CD4-positive, alpha-beta T cell treated with Interleukin-21 for 1 hour (primary cell): ENCODE measurements around the gene TTC31.

Experiments used
- DNase-seq: peaks from one replicate; pipeline ENCODE4 v3.0.0-alpha.2; 2020

TTC31 gene

DNA sequence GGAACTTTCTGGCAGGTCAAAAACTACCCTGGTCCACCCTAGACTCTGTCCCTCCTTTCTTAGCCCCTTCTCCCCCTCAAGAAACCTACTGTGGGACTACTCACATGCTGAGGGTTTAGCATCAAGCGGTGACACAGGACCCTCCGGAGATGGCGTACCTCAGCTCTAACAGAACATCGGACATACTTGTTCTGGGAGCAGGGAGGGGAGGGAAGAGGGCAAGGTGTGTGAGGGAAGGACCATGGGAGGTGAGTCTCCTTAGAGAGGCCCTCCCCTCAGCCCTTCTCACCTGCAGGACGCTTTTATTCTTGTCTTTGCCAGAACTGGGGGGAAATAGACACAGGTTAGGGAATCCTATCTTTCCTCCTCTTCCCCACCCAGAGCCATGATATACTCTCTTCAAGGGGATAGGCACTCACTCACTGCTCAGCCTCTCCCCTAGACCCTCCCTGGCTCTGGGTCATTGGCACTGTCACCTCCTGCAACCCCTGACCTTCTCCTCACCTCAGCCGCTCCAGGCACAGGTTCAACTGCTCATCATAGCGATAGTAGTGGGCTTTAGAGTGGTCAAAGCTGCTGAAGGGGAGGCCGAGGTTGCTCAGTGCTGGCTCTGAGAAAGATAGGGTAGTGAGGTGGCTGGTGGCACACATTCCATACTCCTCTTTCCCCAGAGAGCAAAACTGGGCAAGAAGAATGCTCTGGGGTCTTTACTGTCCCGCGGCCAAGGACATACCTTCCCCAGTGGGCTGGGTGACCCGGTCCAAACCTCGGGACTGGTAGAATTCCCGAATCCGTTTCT lies 22.8 kb downstream of the TTC31 start:
- no peak for DNase-seq

- peak; percentile 98 for DNase-seq
These were observed 24.5 kb downstream of the TTC31 start, which contains the start of gene PCGF1 for GRCh38 chr2:74507145-74507925. PCGF1 (minus strand) TSS chr2:74507695; CDS start chr2:74507668, 27 bp downstream.

- no peak for DNase-seq
These were observed 25.1 kb downstream of the TTC31 start for GRCh38 chr2:74507926-74508520.

DNA sequence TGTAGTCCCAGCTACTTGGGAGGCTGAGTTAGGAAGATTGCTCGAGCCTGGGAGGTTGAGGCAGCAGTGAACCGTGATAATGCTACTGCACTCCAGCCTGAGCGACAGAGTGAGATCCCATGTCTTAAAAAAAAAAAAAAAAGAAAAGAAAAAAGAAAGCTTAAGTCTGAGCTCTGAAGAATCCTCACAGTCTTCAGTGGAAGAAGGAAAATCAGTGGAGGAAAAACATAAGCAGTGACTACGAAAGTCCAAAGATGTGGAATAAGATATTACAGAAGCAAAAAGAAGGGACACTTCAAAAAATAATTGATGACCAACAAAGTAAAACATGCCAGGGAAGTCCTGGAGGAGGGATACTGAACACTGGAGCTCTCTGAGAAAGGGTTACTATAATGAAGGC lies 27.4 kb downstream of the TTC31 start:
- no peak for DNase-seq

DNA sequence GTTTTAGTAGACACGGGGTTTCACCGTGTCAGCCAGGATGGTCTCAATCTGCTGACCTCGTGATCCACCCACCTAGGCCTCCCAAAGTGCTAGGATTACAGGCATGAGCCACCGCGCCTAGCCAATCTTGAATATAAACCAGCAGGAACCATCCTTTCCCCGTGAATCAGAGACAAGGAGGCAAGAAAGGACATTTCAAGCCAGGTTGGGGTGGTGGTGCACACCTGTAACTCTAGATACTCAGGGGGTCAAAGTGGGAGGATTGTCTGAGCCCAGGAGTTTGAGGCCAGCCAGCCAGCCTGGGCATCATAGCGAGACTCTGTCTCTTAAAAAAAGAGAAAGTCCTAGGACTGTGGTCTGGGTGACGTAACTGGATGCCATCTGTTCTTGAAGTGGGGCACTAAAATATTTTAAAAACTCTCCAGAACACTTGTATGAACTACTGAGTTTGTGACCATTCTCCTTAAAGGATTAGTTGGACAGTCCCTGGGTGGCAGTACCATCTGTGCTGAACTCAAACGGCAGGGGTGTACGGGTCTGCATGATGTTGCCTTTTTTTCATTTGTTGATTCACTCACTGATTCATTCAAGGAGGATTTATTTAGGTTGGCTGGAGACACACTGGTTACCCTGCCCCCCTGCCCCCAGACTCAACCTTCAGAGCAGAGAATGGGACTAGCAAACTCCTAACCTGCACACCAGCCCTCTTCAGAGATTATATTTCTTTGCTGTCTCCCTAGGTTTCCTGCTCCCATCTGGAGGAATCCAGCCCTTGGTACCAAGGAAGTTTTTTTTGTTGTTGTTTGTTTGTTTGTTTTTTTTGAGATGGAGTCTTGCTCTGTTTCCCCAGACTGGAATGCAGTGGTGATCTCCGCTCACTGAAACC lies 28.5 kb downstream of the TTC31 start:
- no peak for DNase-seq

GRCh38 chr2:74512744-74513604 lies 30.1 kb downstream of the TTC31 start:
- no peak for DNase-seq

GRCh38 chr2:74513605-74514367 lies 30.9 kb downstream of the TTC31 start:
- peak; percentile 30 for DNase-seq

DNA sequence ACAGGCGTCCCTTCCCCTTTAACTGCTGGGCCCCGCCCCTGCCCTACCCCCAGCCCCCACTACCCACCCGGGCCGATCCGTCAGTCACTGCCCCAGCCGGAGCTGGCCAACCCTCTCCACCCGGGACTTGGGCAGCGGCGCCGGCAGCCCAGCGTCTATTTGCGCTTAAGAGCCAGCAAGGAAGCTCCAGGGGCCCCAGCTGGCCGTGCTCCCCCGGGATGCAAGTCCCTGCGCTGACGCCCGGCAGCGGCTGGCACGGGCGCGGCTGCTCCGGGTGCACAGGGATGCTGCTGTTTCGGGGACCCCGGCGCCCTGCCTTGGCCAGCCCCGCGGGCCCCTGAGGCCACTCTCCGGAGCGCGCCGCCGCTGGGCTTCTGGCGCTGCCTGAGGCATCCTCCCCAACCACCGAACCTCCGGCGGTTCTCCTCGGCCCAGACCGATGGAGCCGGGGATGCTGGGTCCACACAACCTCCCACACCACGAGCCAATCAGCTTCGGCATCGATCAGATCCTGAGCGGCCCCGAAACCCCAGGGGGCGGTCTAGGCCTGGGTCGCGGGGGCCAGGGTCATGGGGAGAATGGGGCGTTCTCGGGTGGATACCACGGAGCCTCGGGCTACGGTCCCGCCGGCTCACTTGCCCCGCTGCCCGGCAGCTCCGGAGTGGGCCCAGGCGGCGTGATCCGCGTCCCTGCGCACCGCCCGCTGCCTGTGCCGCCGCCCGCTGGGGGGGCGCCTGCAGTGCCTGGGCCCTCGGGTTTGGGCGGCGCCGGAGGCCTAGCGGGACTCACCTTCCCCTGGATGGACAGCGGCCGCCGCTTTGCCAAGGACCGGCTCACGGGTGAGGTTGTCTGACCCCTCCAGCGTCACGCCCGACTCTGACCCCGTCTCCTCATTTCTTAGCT lies 31.7 kb downstream of the TTC31 start, which contains the start of gene TLX2:
TLX2 (plus strand) TSS at position 83 of the 903 bp plus-strand sequence; CDS start at position 440, 357 bp downstream.
- no peak for DNase-seq

DNA sequence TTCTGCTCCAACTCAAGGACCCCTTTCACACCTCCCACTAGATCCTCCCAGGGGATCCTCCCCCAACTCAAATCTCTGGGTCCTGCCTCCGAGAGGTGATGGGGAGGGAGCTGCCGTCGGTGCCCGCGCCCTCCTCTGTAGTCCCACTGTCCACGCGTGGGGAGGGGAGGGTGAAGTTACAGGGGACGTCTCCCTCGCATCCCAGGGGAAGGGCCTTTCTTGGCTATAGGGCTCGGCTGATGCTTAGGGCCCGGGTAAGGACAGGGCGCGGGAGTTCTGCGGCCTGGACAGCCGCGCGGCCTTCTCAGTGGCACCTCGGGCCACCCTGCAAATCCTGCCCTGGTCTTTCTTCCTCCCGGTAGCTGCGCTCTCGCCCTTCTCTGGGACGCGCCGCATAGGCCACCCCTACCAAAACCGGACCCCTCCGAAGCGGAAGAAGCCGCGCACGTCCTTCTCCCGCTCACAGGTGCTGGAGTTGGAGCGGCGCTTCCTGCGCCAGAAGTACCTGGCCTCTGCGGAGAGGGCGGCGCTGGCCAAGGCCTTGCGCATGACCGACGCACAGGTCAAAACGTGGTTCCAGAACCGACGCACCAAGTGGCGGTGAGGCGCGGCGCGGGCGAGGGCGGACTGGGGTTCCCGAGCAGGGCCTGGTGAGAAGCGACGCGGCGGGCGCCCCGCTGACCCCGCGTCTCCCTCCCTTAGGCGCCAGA lies 32.5 kb downstream of the TTC31 start:
- no peak for DNase-seq

- DNase-seq, result peak; percentile 81
These were observed 33.2 kb downstream of the TTC31 start for GRCh38 chr2:74515981-74516633.

DNA sequence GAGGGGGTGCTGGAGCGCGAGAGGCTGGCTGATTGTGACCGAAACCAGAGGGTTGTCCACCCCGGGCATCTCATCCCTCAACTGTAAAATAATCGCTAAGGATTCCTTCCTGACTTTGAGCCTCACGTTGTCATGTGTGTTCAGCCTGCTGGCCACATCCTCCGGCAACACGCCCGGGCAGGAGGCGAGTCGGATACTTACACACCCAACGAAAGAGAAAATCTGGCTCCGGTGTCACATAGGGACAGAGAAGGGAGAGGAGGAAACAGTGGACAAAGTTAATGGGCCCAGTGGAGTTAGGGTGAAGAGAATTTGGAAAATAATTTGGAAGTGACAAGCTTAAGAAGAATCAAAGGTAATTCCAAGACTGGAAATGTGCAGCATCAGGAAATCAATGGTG lies 33.8 kb downstream of the TTC31 start:
- DNase-seq, result no peak

- no peak for DNase-seq
These were observed 39.6 kb downstream of the TTC31 start for GRCh38 chr2:74522516-74522915.

- DNase-seq, result no peak
These were observed 41.1 kb downstream of the TTC31 start for GRCh38 chr2:74524005-74524404.

DNA sequence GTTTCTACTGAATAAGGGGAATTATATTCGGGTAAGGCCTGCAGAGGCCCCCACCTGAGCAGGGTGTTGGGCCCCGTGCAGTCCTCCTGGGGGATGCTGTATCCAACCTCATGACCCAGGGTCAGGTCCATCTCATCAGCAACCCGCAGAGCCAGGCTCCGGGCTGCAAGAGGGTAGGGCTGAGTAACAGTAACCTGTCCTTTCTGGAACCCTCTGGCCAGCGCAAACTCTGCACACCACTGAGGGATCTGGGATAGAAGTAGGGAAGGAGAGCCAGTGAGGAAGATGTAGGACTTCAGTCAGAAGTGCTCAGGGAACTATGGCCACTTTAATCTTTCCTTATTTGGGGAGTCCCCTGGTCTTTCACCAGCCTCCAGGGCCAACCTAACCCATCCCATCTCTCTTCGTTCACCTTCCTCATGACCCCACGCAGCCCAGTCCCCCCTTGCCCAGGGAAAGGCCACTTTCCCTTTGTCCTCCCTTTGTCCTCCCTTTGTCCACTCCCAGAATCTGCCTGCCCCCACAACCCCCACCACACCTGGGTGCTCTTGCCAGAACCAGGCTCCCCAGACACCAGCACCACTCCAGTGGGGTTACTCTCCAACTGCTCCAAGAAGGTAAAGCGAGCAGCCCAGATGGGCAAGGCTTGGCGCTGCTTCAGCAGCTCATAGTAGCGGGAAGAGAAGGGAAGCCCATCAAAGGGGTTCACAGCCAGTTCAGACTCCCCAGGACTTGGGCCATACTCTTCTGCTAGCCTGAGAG lies 42.3 kb downstream of the TTC31 start:
- DNase-seq, result no peak

GRCh38 chr2:74525717-74526648 lies 43.1 kb downstream of the TTC31 start, which contains the start of gene DQX1:
DQX1 (minus strand) TSS chr2:74526231; CDS start chr2:74525729, 502 bp downstream.
- DNase-seq, result peak; percentile 56

DNA sequence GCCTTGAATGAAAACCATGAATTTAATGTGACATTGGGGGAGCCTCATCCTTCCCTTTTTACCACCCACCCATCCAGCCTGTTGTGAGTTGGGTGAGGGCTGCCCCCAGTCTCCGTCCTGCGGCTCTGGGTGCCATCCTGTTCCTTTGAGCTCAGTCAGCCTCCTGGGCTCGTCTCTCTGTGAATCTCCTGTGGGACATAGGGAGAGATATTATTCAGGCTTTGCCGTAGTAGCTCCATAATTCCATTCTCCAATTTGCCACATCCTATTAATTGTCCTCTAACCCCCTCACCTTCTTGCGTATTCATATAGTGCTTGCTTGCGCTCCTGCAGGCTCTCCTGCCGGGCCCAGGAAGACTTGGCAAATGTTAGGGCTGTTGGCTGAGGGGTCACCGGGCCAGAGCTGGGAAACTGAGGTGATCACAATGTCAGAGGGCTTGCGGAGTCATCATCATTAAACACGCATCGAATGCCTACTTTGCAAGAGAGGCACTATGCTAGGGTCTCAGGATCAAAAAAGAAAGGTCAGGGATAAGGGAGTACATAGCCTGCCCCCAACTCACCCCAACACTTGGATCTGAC lies 43.9 kb downstream of the TTC31 start:
- DNase-seq, result no peak
